GM18867 (cell line): ENCODE results near the gene LRRN4CL.

Source experiments
- ATAC-seq: cut with Tn5 transposase; IDR thresholded peaks from one replicate; pipeline ENCODE4 v1.9.1; 2021; ENCODE audit warnings: mild to moderate bottlenecking, moderate library complexity; ENCODE audit not compliant: unreplicated experiment

Gene LRRN4CL

DNA sequence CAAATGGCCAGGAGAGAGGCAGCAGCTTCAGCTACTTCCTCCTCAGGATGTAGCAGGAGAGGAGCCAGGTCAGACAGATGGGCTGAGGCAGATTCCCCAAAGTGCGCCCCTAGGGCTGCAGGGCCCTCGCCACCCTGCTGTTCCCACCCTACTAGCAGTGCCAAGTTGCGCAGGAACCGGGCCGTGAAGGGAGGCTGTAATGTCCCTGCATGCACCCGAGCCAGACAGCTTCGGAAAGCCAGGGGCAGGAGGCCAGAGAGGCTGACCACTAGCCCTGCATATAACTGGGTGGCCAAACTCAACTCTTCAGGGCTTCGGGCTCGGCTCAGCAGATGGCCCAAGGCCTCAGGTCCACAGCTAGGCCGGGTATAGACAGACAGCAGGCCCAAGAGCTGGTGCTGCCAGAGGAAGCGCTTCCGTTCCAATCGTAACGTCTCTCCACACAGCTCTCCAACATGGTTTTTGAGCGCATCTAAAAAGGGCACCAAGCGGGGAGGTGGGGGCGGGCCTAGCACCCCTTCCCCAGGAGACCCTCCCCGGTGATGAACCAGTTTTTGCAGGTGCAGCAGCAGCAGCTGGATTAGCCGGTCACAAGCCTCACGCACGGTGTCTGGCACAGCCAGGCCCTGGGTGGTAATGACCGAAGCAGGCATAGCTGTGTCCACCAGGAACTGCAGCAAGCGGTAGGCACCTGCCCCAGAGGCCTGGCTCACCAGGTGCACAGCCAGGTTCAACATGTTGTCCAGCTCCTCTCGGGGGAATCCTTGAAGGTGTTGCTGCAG is 41.0 kb downstream of the LRRN4CL start:
- ATAC-seq, result no peak

DNA sequence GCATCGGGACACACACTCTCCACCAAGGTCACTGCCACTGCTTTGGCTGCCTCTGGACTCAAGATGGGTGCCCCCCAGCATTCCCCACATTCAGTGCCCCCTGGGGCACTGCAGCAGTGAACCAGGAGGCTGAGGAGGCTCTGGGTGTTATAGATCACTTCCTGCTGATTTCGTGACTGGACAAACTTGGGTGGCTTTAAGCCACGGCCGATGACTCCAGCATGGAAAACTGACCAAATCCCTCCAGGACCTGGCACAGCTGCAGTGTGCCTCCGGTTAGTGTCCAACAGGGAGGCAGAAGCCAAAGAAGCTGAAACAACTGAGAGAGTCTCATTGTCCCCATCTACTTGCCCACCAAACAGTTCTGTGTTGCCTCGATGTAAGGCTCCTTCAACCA is 41.7 kb downstream of the LRRN4CL start:
- ATAC-seq, result no peak

DNA sequence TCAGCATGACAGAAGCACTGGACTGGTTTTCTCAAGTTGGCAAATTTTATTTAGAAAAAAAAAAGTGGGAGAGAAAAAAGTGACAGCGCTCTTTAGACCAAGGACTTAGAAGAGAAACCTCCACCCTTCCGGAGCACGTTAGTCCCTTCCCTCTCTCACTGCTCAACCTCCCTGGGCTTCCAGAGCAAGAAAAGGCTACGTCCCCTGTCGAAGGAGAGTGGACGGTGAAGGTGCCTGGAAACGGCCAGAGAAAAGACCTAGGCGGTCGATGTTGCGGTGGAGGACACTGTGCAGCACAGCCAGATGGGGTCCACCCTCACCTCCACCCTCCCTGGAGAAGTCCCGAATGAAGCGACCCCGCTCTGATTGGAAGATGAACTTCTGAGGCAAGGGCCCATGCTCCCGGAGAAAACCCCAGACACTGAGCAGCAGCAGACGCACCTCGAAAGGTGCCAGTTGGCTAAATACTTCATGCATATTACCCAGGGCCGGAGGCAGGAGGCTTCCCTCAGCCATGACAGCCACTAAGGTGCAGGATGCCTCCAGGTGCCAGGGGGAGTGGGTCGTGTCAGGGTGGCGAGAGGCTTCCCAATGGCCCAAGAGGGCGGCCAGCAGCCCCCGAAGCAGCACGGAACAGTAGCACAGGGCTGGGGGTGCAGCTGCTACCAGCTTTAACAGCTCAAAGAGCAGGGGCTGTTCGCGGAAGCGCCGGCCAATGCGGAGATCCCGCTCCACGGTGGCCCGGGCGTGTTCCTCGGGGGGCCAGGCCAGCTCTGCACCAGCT is 42.3 kb downstream of the LRRN4CL start:
- ATAC-seq, result no peak

DNA sequence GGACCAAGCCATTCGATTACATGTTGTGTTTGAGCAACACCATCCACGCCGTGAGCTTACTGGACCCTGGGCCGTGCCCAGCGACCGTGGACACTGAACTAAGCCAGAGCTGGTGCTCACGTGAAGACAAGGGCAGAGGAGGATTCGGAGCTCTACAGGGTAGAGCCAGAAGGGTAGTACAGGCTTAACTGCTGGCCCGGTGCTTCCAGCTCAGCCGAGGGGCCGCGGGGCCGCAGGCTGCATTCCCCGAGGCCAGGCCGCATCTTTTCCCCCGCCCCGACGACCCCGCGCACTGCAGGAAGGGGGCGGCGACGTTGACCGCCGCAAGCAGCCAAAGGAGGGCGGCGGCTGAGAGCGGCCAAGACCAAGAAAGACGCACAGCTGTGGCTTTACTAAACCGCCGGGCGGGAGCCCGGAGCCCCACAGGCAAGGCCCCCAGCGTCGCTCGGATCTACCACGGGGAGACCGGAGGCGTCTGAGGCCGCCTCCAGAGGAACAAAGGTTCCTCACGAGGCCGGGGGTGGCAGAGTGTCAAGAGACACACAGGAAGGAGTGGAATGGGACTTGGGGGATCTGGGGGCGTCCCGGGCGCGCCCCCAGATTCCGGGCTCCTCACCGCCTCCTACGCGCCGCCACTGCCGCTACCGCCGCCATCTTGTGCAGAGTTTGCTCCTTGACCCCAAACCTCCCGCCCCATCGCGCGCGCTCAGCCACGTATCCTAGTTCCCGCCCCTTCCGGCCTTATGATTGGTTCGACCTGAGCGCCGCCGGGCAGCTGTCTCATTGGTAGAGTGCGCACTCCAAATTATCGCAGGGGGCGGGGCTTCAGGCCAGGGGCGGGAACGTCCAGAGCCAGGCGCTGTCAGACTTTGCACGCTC is 43.1 kb downstream of the LRRN4CL start, which contains the start of gene GANAB:
Gene GANAB, minus strand, starts transcription at position 668 of the 879 bp plus-strand sequence. Its CDS starts 14 bp downstream, at position 654.
- ATAC-seq, result peak; percentile 91

DNA sequence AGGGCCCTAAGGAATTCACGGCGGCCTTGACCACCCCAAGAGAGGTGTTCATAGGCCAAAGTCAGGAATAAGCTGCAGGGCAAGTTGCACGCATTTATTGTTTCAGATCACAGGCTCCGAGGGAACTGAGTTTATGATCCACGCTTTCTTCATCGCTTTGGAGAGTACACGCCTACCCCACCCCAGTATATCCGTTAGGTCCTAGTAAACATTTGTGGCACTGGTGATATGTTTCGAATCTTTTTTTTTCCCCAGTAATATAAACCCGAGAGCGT is 43.7 kb downstream of the LRRN4CL start:
- no peak for ATAC-seq

DNA sequence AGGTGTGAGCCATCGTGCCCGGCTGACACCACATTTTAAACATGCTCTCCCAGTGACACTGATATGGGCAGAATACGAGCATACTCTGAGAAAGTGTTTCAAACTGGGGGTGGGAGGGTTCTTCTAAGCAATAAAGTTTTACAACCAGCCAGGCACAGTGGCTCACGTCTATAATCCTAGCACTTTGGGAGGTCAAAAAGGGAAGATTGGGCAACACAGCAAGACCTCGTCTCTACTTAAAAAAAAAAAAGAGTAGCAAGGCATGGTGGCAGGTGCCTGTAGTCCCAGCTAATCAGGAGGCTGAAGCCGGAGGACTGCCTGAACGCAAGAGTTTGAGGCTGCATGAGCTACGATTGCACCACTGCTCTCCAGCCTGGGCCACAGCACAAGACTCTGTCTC is 45.1 kb downstream of the LRRN4CL start:
- no peak for ATAC-seq
